ENCODE measurements around the gene CYP4B1. TPM values are rescaled to one million over a fixed set of nuclear protein-coding genes. Genes with fewer than 3 reads are reported as not detected.

The CYP4B1 gene
- total RNA-seq, 4 donors from 2014 or later = 14.0 to 147 (median 109) TPM

DNA sequence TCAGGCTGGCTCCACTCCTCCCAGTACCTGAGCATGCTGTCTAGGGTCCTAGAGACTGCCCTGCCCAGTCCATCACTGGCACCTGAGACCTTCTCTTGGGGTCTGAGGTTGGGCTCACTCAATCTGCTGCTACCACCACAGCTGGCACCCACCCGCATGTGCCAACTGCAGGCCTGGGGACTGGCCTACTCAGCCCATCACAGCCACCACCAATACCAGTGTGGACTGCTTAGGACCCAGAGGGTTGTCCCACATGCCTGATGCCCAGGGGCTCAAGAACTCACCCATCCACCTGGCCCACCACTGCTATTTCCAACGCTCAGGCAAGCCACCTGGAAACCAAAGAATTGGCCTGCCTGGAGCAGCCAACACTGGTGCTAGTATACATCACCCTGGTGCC lies 63.5 kb downstream of the CYP4B1 start:
- Histone ChIP-seq H3K27me3 (no peaks in the 10 kb centered on the region), H3K4me3 (no peak overlapping the region), H3K9me3 (peaks cover 0 to 10% (median 0%) of the 10 kb centered on the region in 3 donors), H3K27ac (no peak overlapping the region), H3K36me3 (peaks cover 0 to 7% (median 0%) of the 10 kb centered on the region in 3 donors), H3K4me1 (no peaks in the 10 kb centered on the region)
- WGBS, 2 donors = 92% methylated on average over 2 of the region's 2 CpGs; no CpG with 5 or more reads in 1 of the 2 donors
- TF ChIP-seq, protein P1, sequence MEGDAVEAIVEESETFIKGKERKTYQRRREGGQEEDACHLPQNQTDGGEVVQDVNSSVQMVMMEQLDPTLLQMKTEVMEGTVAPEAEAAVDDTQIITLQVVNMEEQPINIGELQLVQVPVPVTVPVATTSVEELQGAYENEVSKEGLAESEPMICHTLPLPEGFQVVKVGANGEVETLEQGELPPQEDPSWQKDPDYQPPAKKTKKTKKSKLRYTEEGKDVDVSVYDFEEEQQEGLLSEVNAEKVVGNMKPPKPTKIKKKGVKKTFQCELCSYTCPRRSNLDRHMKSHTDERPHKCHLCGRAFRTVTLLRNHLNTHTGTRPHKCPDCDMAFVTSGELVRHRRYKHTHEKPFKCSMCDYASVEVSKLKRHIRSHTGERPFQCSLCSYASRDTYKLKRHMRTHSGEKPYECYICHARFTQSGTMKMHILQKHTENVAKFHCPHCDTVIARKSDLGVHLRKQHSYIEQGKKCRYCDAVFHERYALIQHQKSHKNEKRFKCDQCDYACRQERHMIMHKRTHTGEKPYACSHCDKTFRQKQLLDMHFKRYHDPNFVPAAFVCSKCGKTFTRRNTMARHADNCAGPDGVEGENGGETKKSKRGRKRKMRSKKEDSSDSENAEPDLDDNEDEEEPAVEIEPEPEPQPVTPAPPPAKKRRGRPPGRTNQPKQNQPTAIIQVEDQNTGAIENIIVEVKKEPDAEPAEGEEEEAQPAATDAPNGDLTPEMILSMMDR (IDR thresholded peaks at IDR 0.05) = no peak
- no peak for TF ChIP-seq POLR2A (IDR thresholded peaks at IDR 0.05)
- intact Hi-C loops (cut with DNase I) = no loop called here
- DNase-seq = no peak

Other genes with a start within 250 kb of the CYP4B1 start
- gene KNCN, start 247.4 kb upstream of the CYP4B1 start, total RNA-seq = not detected
- 10 to 100 TPM; 18.2 to 33.7 (median 33.6) TPM for gene MKNK1, start 194.8 kb upstream of the CYP4B1 start, total RNA-seq
- gene MOB3C, start 182.2 kb upstream of the CYP4B1 start, total RNA-seq = 10 to 100 TPM; 12.0 to 29.3 (median 18.7) TPM
- gene ATPAF1, start 130.7 kb upstream of the CYP4B1 start, total RNA-seq = 10 to 100 TPM; 25.7 to 39.1 (median 32.8) TPM
- not detected for gene TEX38, start 127.2 kb upstream of the CYP4B1 start, total RNA-seq
- 10 to 100 TPM; 68.7 to 98.8 (median 88.9) TPM for gene EFCAB14, start 79.9 kb upstream of the CYP4B1 start, total RNA-seq
- under 1 TPM in 1 of 4 donors, not detected in 3; 0.38 TPM for gene CYP4A11, start 142.4 kb downstream of the CYP4B1 start, total RNA-seq
- gene CYP4X1, start 224.6 kb downstream of the CYP4B1 start, total RNA-seq = 10 to 100 TPM; 16.9 to 31.0 (median 28.8) TPM

All from esophagus squamous epithelium (tissue), 5 donors.